Measurements from ENCODE around the gene ACSM6.

Gene ACSM6

GRCh38 chr10:95275726-95276366 is 81.8 kb downstream of the ACSM6 start:
- no peak for DNase-seq

DNA sequence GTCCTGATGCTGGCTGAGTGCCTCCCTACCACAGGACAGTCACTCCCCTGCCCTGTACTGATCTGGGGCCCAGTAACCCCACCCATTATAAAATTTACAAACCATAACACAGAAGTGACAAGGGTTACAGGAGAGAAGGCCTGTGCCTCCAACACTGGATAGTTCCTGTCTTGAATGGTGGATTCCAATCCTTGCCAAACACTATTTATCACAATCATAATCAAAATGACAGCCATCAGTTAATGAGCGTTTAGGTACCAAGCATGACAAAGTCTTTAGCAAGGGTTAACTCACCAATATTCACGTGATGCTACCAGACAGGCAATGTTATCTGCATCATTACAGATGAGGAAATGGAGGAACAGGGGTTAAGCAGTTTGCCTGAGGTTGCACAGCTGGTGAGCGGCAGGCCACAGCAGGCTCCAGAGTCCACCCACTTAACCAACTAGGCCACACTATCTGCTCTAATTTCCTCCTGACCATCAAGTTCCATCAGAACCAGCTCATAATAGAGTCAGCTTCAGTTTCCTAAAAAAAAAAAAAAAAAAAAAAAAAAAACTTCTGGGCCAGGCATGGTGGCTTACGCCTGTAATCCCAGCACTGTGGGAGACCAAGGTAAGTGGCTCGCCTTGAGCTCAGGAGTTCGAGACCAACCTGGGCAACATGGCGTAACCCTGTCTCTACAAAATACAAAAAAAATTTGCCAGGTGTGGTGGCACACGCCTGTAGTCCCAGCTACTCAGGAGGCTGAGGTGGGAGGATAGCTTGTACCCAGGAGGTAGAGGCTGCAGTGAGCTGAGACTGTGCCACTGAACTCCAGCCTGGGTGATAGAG is 82.5 kb downstream of the ACSM6 start:
- no peak for DNase-seq

- no peak for DNase-seq
Measured at GRCh38 chr10:95277201-95277570, 83.1 kb downstream of the ACSM6 start.

- no peak for DNase-seq
Measured at GRCh38 chr10:95277614-95278013, 83.6 kb downstream of the ACSM6 start.
